Right renal pelvis (tissue), 4 donors: ENCODE measurements around the gene SNRNP25. TPM values are rescaled to one million over a fixed set of nuclear protein-coding genes. Genes with fewer than 3 reads are reported as not detected.

Source experiments
- DNase-seq, 4 donors: peaks; one replicate each; pipeline ENCODE4 v3.0.0-alpha.2; 2013; ENCODE audit warnings: low read depth in 4 of 4, low spot score in 3 of 4, missing footprints in 1 of 4
- polyA plus RNA-seq, 4 donors: library from polyadenylated mRNA; unstranded; fragments of 120-200 nt; gene quantifications; one replicate each; pipeline ENCODE4 v1.2.1, GENCODE V29; 2013; ENCODE audit not compliant: insufficient read length in 4 of 4

Gene SNRNP25
- polyA plus RNA-seq, 4 donors = 41.8 to 52.1 (median 47.6) TPM

- DNase-seq = no peak
These were observed 8.8 kb downstream of the SNRNP25 start for GRCh38 chr16:62283-62967.

- no peak for DNase-seq
These were observed 9.4 kb downstream of the SNRNP25 start for GRCh38 chr16:62968-63391.

- DNase-seq = no peak
These were observed 9.8 kb downstream of the SNRNP25 start for GRCh38 chr16:63466-63865.

- DNase-seq = no peak
These were observed 10.6 kb downstream of the SNRNP25 start for GRCh38 chr16:63998-64913.

GRCh38 chr16:64914-65255 lies 11.3 kb downstream of the SNRNP25 start:
- DNase-seq = no peak

GRCh38 chr16:65745-66144 lies 12.1 kb downstream of the SNRNP25 start:
- no peak for DNase-seq

- no peak for DNase-seq
These were observed 12.9 kb downstream of the SNRNP25 start for GRCh38 chr16:66309-67182.

GRCh38 chr16:67183-67791 lies 13.7 kb downstream of the SNRNP25 start:
- no peak for DNase-seq

GRCh38 chr16:67884-68789 lies 14.5 kb downstream of the SNRNP25 start:
- DNase-seq = no peak

- no peak for DNase-seq
These were observed 15.6 kb downstream of the SNRNP25 start for GRCh38 chr16:69181-69580.

GRCh38 chr16:71210-71539 lies 17.5 kb downstream of the SNRNP25 start:
- DNase-seq = no peak

GRCh38 chr16:71540-72401 lies 18.1 kb downstream of the SNRNP25 start:
- no peak for DNase-seq

GRCh38 chr16:72561-73548 lies 19.2 kb downstream of the SNRNP25 start, which contains the start of gene RHBDF1:
Gene RHBDF1, minus strand, starts transcription at chr16:72631. Its CDS starts 7,616 bp downstream, at chr16:65015.
- DNase-seq = no peak

- no peak for DNase-seq
These were observed 20.6 kb downstream of the SNRNP25 start for GRCh38 chr16:74051-74746.

GRCh38 chr16:74747-75334 lies 21.2 kb downstream of the SNRNP25 start:
- DNase-seq = no peak
